ENCODE results near the gene PCDHB16.
"Not testable (repeated sequence)": the region's sequence is repeated elsewhere in the genome, so short reads cannot be mapped to it uniquely, and the experiment has no call there.

DNA sequence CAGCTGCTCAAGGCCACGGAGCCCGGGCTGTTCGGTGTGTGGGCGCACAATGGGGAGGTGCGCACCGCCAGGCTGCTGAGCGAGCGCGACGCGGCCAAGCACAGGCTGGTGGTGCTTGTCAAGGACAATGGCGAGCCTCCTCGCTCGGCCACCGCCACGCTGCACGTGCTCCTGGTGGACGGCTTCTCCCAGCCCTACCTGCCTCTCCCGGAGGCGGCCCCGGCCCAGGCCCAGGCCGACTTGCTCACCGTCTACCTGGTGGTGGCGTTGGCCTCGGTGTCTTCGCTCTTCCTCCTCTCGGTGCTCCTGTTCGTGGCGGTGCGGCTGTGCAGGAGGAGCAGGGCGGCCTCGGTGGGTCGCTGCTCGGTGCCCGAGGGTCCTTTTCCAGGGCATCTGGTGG lies 6.9 kb downstream of the PCDHB16 start:
- not testable (repeated sequence) for TF ChIP-seq POLR2A, EP300 (IDR thresholded peaks at IDR 0.05)
